Measurements from ENCODE around the gene TPR. TPM values are rescaled to one million over a fixed set of nuclear protein-coding genes. Genes with fewer than 3 reads are reported as not detected.

The TPR gene
- total RNA-seq, 4 donors from 2014 or later = 81.1 to 138 (median 112) TPM

Other genes starting within 250 kb of the TPR start
- gene PRG4, start 79.0 kb downstream of the TPR start, total RNA-seq = not detected
- gene ODR4, start 585 bp upstream of the TPR start, total RNA-seq = 10 to 100 TPM; 16.5 to 30.7 (median 23.8) TPM
- gene PDC, start 85.9 kb upstream of the TPR start, total RNA-seq = not detected